Testis (tissue), 2 donors: Measurements from ENCODE around the gene RCC2.

ENCODE experiments used
- POLR2A ChIP-seq: fragments of 450-650 bp; IDR thresholded peaks from one replicate; pipeline ENCODE4 v1.6.1; 2017; ENCODE audit warnings: antibody characterized with exemption, mild to moderate bottlenecking, moderate library complexity
- TF ChIP-seq, protein P1 (sequence below), 3 experiments: fragments of 450-650 bp in 2 of 3; fragments of 200-600 bp in 1 of 3; sonication (generic) in 1 of 3; IDR thresholded peaks; one replicate each; pipeline ENCODE4 v1.5.1; 2016 to 2019; ENCODE audit warnings: antibody characterized with exemption in 3 of 3, mild to moderate bottlenecking in 2 of 3, moderate library complexity in 1 of 3

DNA sequence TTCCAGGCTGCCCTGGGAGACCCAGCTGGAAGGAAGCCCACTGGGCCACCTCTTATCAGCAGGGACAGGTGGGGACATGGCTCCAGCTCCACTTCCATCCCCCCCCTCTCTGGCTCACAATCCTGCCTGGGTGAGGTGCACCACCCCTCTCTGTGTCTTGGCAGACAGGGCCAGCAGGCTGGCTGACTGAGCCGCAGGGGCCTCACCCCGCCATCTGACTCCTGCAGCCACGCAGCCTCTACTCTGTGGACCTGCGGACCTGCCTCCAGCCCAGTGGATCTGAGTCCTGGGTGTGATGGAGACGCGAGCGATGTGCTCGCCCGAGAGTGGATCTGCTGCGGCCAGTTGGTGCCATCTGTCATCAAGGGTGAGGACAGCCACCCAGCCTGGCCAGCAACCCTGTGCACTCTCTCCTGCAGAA lies 30.1 kb downstream of the RCC2 start:
- TF ChIP-seq, protein P1, sequence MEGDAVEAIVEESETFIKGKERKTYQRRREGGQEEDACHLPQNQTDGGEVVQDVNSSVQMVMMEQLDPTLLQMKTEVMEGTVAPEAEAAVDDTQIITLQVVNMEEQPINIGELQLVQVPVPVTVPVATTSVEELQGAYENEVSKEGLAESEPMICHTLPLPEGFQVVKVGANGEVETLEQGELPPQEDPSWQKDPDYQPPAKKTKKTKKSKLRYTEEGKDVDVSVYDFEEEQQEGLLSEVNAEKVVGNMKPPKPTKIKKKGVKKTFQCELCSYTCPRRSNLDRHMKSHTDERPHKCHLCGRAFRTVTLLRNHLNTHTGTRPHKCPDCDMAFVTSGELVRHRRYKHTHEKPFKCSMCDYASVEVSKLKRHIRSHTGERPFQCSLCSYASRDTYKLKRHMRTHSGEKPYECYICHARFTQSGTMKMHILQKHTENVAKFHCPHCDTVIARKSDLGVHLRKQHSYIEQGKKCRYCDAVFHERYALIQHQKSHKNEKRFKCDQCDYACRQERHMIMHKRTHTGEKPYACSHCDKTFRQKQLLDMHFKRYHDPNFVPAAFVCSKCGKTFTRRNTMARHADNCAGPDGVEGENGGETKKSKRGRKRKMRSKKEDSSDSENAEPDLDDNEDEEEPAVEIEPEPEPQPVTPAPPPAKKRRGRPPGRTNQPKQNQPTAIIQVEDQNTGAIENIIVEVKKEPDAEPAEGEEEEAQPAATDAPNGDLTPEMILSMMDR (IDR thresholded peaks at IDR 0.05), result no peak
- TF ChIP-seq POLR2A, result no peak
